Kidney tubule cell (primary cell): ENCODE measurements around the gene SOCS7.

Source experiments
- DNase-seq: peaks from one replicate; pipeline ENCODE4 v3.0.0-alpha.2; 2018; ENCODE audit warnings: low spot score

SOCS7 gene

GRCh38 chr17:38441429-38442061 is 89.9 kb downstream of the SOCS7 start:
- no peak for DNase-seq

- DNase-seq, result no peak
Observed at GRCh38 chr17:38442548-38442947, 90.9 kb downstream of the SOCS7 start.

DNA sequence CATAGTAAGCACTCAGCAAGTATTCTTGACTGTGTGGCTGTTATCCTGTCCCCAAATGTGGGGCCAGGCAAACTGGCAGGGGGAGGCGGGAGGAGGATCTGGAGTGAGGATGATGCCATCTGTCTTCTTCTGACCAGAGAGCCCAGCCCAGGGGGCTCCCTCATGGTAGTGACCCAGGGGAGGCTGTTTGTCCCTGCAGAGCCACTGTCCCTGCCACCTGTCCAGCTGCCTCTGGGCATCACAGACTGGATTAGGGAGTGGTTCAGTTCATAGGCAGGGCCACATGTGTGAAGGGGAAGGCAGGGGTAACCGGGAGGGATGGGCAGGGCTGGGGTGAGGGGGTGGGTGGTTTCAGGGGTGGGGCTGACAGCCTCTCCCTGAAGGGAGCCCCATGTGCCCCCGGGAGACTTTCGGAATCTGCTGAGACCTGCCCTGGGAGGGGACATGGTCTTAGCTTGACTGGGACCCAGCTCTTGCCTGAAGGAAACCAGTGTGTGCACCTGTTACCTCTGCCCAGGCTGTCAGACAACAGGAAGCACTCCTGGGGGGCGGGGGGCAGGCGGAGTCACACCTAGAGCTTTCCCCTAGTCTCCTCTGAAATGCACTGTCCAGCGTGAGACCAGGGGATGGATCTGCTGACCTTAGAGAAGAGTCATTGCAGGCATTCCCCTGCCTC is 91.8 kb downstream of the SOCS7 start:
- DNase-seq, result no peak

GRCh38 chr17:38444151-38444550 is 92.5 kb downstream of the SOCS7 start:
- peak; percentile 66 for DNase-seq

GRCh38 chr17:38447502-38448085 is 96.0 kb downstream of the SOCS7 start:
- no peak for DNase-seq

DNA sequence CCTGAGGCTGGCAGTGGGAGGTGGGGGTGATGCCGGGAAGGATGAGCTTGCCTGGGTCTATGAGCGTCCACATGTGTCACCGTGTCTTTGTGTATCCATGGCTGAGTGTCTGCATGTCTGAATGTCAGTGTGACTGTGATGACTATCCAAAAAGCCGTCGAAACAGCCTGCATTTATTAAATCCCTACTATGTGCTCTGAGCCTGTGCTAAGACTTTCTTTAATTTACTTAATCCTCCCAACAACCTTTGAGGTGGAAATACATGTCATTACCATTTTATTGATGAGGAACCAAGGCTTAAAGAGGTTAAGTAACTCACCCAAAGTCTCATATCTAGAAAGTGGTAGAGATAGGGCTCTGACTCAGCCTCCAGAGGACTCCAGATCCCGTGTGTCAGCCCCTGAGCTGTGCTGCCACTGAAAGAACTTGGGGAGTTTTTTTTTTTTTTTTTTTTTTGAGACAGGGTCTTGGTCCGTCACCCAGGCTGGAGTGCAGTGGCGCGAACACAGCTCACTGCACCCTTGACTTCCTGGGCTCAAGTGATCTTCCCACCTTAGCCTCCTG is 96.6 kb downstream of the SOCS7 start:
- no peak for DNase-seq

DNA sequence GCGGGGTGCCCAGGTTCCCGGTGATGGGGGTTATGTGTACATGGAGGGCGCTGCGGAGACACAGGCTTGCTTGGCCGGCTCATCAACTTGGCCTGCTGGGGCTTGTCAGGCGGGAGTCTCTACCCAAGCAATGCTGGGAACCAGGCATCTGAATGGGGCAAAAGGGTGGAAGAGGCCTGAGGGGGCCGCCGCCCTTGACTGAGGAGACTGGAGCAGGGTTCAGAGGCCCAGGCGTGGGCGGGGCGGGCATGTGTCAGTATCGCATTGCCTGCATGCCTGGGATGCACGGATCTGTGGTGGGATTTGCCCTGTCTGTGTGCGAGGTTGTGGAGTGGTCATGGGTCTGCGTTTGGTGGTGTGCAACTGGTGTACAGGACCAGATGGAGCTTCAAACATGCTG is 97.7 kb downstream of the SOCS7 start:
- DNase-seq, result peak; percentile 54

DNA sequence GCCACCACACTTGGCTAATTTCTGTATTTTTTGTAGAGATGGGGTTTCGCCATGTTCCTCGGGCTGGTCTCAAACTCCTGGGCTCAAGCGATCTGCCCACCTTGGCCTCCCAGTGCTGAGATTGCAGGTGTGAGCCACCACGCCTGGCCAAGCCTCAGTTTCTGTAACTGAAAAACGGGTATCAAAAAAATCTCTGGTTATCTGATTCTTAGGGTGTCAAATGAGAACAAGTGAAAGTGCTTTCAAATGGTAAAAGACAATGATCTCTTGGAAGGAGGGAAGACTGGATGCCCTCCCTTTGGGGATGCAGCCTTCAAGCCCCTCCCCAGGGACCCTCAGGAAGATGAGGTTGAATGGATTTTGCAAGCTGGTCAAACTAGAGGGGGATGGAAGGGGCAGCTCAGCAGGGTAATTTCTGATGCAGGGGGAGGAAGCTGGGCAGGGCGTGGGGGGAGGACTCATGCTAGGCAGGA is 98.9 kb downstream of the SOCS7 start:
- no peak for DNase-seq

DNA sequence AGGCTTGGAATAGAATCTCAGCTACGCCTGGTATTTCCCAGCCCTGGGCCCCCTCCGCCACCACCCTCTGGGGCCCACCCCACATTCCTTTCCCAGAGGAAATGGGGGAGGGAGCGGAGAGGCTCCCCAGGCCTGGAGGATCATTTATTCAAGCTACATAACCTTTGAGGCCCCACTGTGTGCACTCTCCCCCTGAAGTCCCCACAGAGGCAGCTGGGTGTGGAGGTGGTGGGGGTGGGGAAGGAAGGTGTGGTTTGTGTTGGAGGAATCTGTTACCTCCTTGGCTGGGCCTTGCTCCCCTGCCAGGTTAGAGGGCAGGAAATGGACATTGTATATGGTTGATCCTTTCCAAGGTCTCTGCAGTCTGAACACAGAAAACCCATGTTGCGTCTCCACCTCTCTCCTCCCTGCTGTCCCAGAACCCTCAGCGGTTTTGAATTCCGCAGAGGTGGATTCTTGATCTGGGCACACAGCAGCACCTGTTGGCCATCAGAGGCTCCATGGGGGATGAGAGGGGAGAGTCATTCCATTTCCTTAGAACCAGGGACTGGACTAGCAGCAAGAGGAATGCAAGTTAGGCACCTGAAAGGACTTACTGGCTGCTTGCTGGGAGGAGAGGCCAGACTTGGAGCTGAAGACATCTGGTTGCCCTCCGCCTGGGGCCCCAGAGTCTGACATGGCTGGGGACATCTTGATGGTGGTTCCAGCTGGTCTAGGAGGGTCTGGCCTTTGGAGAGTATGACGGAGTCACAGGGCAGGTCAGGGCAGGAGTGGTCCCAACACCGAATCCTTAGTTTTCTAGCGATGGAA is 99.6 kb downstream of the SOCS7 start:
- DNase-seq, result peak; percentile 78

DNA sequence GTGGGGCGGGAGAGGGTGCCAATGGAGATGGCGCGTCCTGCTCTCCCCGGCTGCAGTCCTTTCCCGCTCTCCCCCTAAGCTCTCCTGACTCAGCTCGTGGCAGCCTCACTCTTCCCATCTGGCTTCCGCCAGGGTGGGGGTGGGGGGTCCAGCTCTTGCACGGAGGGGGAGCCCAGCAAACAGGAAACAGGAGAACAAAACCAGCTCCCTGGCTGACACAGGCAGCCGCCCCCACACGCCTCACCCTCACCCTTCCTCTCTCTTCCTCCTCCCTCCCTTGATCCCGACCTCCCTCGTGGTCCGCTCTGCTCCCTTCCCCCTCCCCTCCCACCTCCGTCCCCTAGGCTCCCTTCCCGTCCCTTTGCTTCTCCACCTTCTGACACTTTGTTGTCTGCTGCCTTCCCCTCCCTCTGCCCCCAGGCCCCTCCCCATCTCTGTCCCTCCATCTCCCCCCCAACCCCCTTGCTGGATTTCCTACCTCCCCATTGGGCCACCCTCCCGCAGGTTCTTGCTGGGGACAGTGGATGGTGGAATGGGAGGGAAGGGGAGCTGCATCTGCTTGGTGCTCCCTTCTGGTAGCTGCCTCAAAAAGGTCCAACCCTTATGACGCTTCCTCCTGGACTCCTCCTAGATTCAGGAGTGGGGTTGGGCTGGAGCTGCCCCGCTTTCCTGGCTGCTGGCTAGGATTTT is 100.3 kb downstream of the SOCS7 start:
- peak; percentile 61 for DNase-seq

GRCh38 chr17:38452719-38453118 is 101.1 kb downstream of the SOCS7 start:
- DNase-seq, result no peak

- DNase-seq, result peak; percentile 72
Observed at GRCh38 chr17:38453951-38454421, 102.3 kb downstream of the SOCS7 start.

GRCh38 chr17:38454532-38454931 is 102.9 kb downstream of the SOCS7 start:
- peak; percentile 82 for DNase-seq
